ENCODE results near the gene GREM1. TPM values are rescaled to one million over a fixed set of nuclear protein-coding genes. Genes with fewer than 3 reads are reported as not detected.

The GREM1 gene
- total RNA-seq, 2 donors from 2014 or later, result 0.62 to 2.7 TPM

GRCh38 chr15:32688151-32688639 lies 29.6 kb upstream of the GREM1 start:
- no peak overlapping the region for H3K9ac ChIP-seq (ENCODE audit: extremely low read depth, low read length, poor library complexity, severe bottlenecking)

DNA sequence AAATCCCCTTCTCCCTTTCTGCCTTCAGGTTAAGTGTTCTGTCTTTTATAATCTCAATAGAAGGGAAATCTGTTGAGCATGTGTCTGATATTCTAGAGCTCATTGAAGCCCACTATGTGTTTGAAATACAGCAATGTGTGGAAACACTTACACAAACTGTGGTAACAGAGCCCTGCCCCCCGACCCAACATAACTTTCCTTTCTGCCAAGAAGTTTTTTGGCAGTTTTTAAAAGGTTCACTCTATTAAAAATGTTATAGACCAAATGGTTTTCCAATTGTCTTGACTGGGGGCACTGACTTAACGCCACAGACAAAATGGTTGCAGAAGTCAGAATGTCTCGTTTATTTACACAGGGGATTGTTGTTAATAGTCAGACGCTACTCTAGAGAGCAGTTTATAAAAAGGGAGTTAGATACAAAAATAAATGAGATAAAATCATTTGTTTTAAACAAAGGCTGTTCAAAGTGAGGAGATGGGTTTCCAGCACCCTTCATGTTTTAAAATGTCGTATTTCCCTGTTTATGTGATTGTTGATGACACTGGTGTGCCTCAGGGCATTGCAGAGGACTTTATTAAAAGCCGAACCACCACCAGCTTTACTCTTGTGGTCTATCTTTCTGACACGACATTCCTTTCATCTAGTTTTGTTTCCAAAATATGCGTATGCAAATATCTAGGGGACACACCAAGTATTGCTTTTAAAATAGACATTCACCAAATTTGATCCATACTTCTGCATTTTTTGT lies 26.7 kb upstream of the GREM1 start:
- DNase-seq, result no peak
- H3K9me3 Mint-ChIP-seq, result peaks cover 10% of the 10 kb centered on the region
- WGBS, 2 experiments (ENCODE audit: insufficient coverage in 1 of 2, insufficient read length in 1 of 2), result 92 to 98% methylated on average over 6 to 8 of the region's 8 CpGs
- H3K27me3 Mint-ChIP-seq (ENCODE audit: insufficient read depth), result peaks cover 3% of the 10 kb centered on the region
- H3K27ac Mint-ChIP-seq, result no peak overlapping the region
- no peaks in the 10 kb centered on the region for H3K27me3 ChIP-seq (ENCODE audit: control insufficient read depth, insufficient read depth, low read length, poor library complexity, severe bottlenecking)
- no peaks in the 10 kb centered on the region for H3K9me3 ChIP-seq (ENCODE audit: control insufficient read depth, low read length)
- no peak overlapping the region for H3K27ac ChIP-seq (ENCODE audit: low read depth, low read length)
- no peaks in the 10 kb centered on the region for H3K36me3 ChIP-seq (ENCODE audit: control insufficient read depth, insufficient read depth, low read length)
- H3K4me3 ChIP-seq (ENCODE audit: low read length), result no peak overlapping the region
- peaks cover 4% of the 10 kb centered on the region for H3K4me1 Mint-ChIP-seq
- no peaks in the 10 kb centered on the region for H3K4me1 ChIP-seq (ENCODE audit: control insufficient read depth, insufficient read depth, low read length)
- no peak overlapping the region for H3K9ac ChIP-seq (ENCODE audit: extremely low read depth, low read length, poor library complexity, severe bottlenecking)
- H3K4me3 Mint-ChIP-seq, result no peak overlapping the region
- TF ChIP-seq CTCF (conservative IDR thresholded peaks at IDR 0.05), result no peak
- peaks cover 6% of the 10 kb centered on the region for H3K36me3 Mint-ChIP-seq (ENCODE audit: low read depth)

More at GRCh38 chr15:32688151-32688639, 29.6 kb upstream of the GREM1 start:
- no peak overlapping the region for H3K27ac Mint-ChIP-seq
- peaks cover 10% of the 10 kb centered on the region for H3K9me3 Mint-ChIP-seq
- no peak for DNase-seq
- no peak for TF ChIP-seq CTCF (conservative IDR thresholded peaks at IDR 0.05)
- H3K27ac ChIP-seq (ENCODE audit: low read depth, low read length), result no peak overlapping the region
- no peak overlapping the region for H3K4me3 Mint-ChIP-seq
- peaks cover 5% of the 10 kb centered on the region for H3K4me1 Mint-ChIP-seq
- H3K9me3 ChIP-seq (ENCODE audit: control insufficient read depth, low read length), result no peaks in the 10 kb centered on the region
- H3K36me3 ChIP-seq (ENCODE audit: control insufficient read depth, insufficient read depth, low read length), result no peaks in the 10 kb centered on the region
- H3K27me3 ChIP-seq (ENCODE audit: control insufficient read depth, insufficient read depth, low read length, poor library complexity, severe bottlenecking), result no peaks in the 10 kb centered on the region
- peaks cover 6% of the 10 kb centered on the region for H3K36me3 Mint-ChIP-seq (ENCODE audit: low read depth)
- WGBS, 2 experiments (ENCODE audit: insufficient coverage in 1 of 2, insufficient read length in 1 of 2), result 80 to 88% methylated on average over 2 of the region's 2 CpGs
- H3K4me3 ChIP-seq (ENCODE audit: low read length), result no peak overlapping the region
- H3K27me3 Mint-ChIP-seq (ENCODE audit: insufficient read depth), result peaks cover 3% of the 10 kb centered on the region
- H3K4me1 ChIP-seq (ENCODE audit: control insufficient read depth, insufficient read depth, low read length), result no peaks in the 10 kb centered on the region

- Histone ChIP-seq H3K4me3 (ENCODE audit: low read length) (no peak overlapping the region), H3K27me3 (ENCODE audit: control insufficient read depth, insufficient read depth, low read length, poor library complexity, severe bottlenecking) (no peaks in the 10 kb centered on the region), H3K27ac (ENCODE audit: low read depth, low read length) (no peak overlapping the region), H3K9me3 (ENCODE audit: control insufficient read depth, low read length) (no peaks in the 10 kb centered on the region), H3K36me3 (ENCODE audit: control insufficient read depth, insufficient read depth, low read length) (no peaks in the 10 kb centered on the region), H3K9ac (ENCODE audit: extremely low read depth, low read length, poor library complexity, severe bottlenecking) (no peak overlapping the region), H3K4me1 (ENCODE audit: control insufficient read depth, insufficient read depth, low read length) (no peaks in the 10 kb centered on the region)
- Mint-ChIP-seq H3K4me1 (peaks cover 4% of the 10 kb centered on the region), H3K27me3 (ENCODE audit: insufficient read depth) (peaks cover 3% of the 10 kb centered on the region), H3K9me3 (peaks cover 6% of the 10 kb centered on the region), H3K4me3 (no peak overlapping the region), H3K36me3 (ENCODE audit: low read depth) (peaks cover 2% of the 10 kb centered on the region), H3K27ac (no peak overlapping the region)
- 84 to 95% methylated on average over 6 to 10 of the region's 10 CpGs for WGBS, 2 experiments (ENCODE audit: insufficient coverage in 1 of 2, insufficient read length in 1 of 2)
- no peak for TF ChIP-seq CTCF (conservative IDR thresholded peaks at IDR 0.05)
- no peak for DNase-seq
Measured at GRCh38 chr15:32691689-32692038, 26.1 kb upstream of the GREM1 start.
